Fibroblast of lung (primary cell): ENCODE results near the gene GADL1. TPM values are rescaled to one million over a fixed set of nuclear protein-coding genes. Genes with fewer than 3 reads are reported as not detected.

Experiments
- DNase-seq, 2 donors: peaks; one replicate each; pipeline versions ENCODE4 v3.0.0 to v3.0.0-alpha.2; 2010; ENCODE audit warnings: low read depth in 2 of 2
- H2AFZ ChIP-seq: 2 replicates; pipeline ENCODE4 v1.5.1; 2012; ENCODE audit warnings: low read length, control low read depth, inconsistent platforms
- H3K27ac ChIP-seq: 2 replicates; pipeline ENCODE4 v1.5.1; 2011; ENCODE audit warnings: low read length, control low read depth; ENCODE audit not compliant: insufficient read depth
- H3K27me3 ChIP-seq: 2 replicates; pipeline ENCODE4 v1.5.1; 2011; ENCODE audit warnings: mild to moderate bottlenecking, low read length; ENCODE audit not compliant: control insufficient read depth, insufficient read depth
- H3K36me3 ChIP-seq: 2 replicates; pipeline ENCODE4 v1.5.1; 2011; ENCODE audit warnings: low read length; ENCODE audit not compliant: control insufficient read depth, insufficient read depth
- H3K4me1 ChIP-seq: 2 replicates; pipeline ENCODE4 v1.5.1; 2011; ENCODE audit warnings: low read length; ENCODE audit not compliant: control insufficient read depth, insufficient read depth; ENCODE audit errors: extremely low read depth
- H3K4me2 ChIP-seq: 2 replicates; pipeline ENCODE4 v1.5.1; 2011; ENCODE audit warnings: low read length, control low read depth; ENCODE audit not compliant: insufficient read depth; ENCODE audit errors: extremely low read depth
- H3K4me3 ChIP-seq, 4 experiments: fragments of 200-600 bp in 1 of 4; sonication (generic) in 1 of 4; replicated peaks in 1 of 4; 2 replicates each; pipeline ENCODE4 v1.5.1; 2011 to 2016; ENCODE audit warnings: low read length in 4 of 4, low read depth in 3 of 4, mild to moderate bottlenecking in 3 of 4, control low read depth in 2 of 4, inconsistent platforms in 1 of 4, mixed read lengths in 1 of 4; ENCODE audit not compliant: insufficient read depth in 1 of 4; ENCODE audit errors: control extremely low read depth in 1 of 4
- H3K79me2 ChIP-seq: 2 replicates; pipeline ENCODE4 v1.5.1; 2012; ENCODE audit warnings: mild to moderate bottlenecking, low read length, inconsistent platforms; ENCODE audit not compliant: control insufficient read depth, insufficient read depth
- H3K9ac ChIP-seq: 2 replicates; pipeline ENCODE4 v1.5.1; 2011; ENCODE audit warnings: mild to moderate bottlenecking, low read length, control low read depth; ENCODE audit not compliant: insufficient read depth
- H3K9me3 ChIP-seq: 2 replicates; pipeline ENCODE4 v1.5.1; 2012; ENCODE audit warnings: low read depth, low read length; ENCODE audit not compliant: control insufficient read depth, insufficient read depth
- H4K20me1 ChIP-seq: 2 replicates; pipeline ENCODE4 v1.5.1; 2011; ENCODE audit warnings: low read length; ENCODE audit not compliant: control insufficient read depth, insufficient read depth; ENCODE audit errors: extremely low read depth
- CTCF ChIP-seq, 2 donors: IDR thresholded peaks in 1 of 2; conservative IDR thresholded peaks in 1 of 2; 1 replicate in 1 of 2; 2 replicates in 1 of 2; pipeline ENCODE4 v1.5.1; 2011 to 2012; ENCODE audit warnings: low read length in 2 of 2, control low read depth in 1 of 2, inconsistent platforms in 1 of 2, low read depth in 1 of 2, mild to moderate bottlenecking in 1 of 2
- EZH2 ChIP-seq: IDR thresholded peaks from 2 replicates; pipeline ENCODE4 v1.5.1; 2012; ENCODE audit warnings: low read length, control low read depth, mild to moderate bottlenecking; ENCODE audit errors: missing control alignments
- polyA plus RNA-seq, 2 donors: library from polyadenylated mRNA; depleted of rRNA in 1 of 2; stranded (reverse) in 1 of 2; unstranded in 1 of 2; fragments of >200 nt; gene quantifications; 2 replicates each; pipeline ENCODE4 v1.2.1, GENCODE V29; 2011 to 2012; ENCODE audit warnings: missing spikeins in 1 of 2
- total RNA-seq: library from RNA; depleted of rRNA; stranded (reverse); fragments of >200 nt; gene quantifications from 2 replicates; pipeline ENCODE4 v1.2.1, GENCODE V29; 2014

Gene GADL1
- total and polyA plus RNA-seq, 2 donors (not counting 1 experiment from before 2014, with no cell fraction given) = 0.18 to 3.6 TPM

GRCh38 chr3:30805695-30806094 lies 88.8 kb downstream of the GADL1 start:
- Histone ChIP-seq H3K36me3 (no peaks in the 10 kb centered on the region), H3K4me2 (no peak overlapping the region), H3K4me1 (no peaks in the 10 kb centered on the region), H3K79me2 (no peaks in the 10 kb centered on the region), H3K4me3 (no peak overlapping the region), H3K27me3 (no peaks in the 10 kb centered on the region), H3K9ac (no peak overlapping the region), H4K20me1 (no peaks in the 10 kb centered on the region), H3K9me3 (no peaks in the 10 kb centered on the region), H2AFZ (no peak overlapping the region), H3K27ac (no peak overlapping the region)
- DNase-seq = no peak
- no peak for TF ChIP-seq CTCF (conservative IDR thresholded peaks at IDR 0.05 in 1 of 2, IDR thresholded peaks at IDR 0.05 in 1 of 2; ENCODE audit: low read depth in 1 of 2, low read length in 2 of 2)
- no peak for TF ChIP-seq EZH2

- no peaks in the 10 kb centered on the region for H3K9me3 ChIP-seq
- no peak for DNase-seq
- H2AFZ ChIP-seq = no peak overlapping the region
- no peaks in the 10 kb centered on the region for H3K27me3 ChIP-seq
- no peaks in the 10 kb centered on the region for H4K20me1 ChIP-seq
- no peaks in the 10 kb centered on the region for H3K4me1 ChIP-seq
- H3K4me3 ChIP-seq = no peak overlapping the region
- TF ChIP-seq CTCF (conservative IDR thresholded peaks at IDR 0.05 in 1 of 2, IDR thresholded peaks at IDR 0.05 in 1 of 2; ENCODE audit: low read depth in 1 of 2, low read length in 2 of 2) = no peak
- TF ChIP-seq EZH2 = no peak
- no peaks in the 10 kb centered on the region for H3K36me3 ChIP-seq
- H3K9ac ChIP-seq = no peak overlapping the region
- no peak overlapping the region for H3K27ac ChIP-seq
- H3K4me2 ChIP-seq = no peak overlapping the region
- H3K79me2 ChIP-seq = no peaks in the 10 kb centered on the region
Observed at GRCh38 chr3:30804984-30805383, 89.5 kb downstream of the GADL1 start.

- Histone ChIP-seq H3K9ac (no peak overlapping the region), H3K9me3 (no peaks in the 10 kb centered on the region), H3K27me3 (no peaks in the 10 kb centered on the region), H3K27ac (no peak overlapping the region), H3K4me2 (no peak overlapping the region), H4K20me1 (no peaks in the 10 kb centered on the region), H3K79me2 (no peaks in the 10 kb centered on the region), H3K36me3 (no peaks in the 10 kb centered on the region), H3K4me3 (no peak overlapping the region), H2AFZ (no peak overlapping the region), H3K4me1 (no peaks in the 10 kb centered on the region)
- DNase-seq = peak in 1 of 2 donors; percentile 20
- TF ChIP-seq CTCF (conservative IDR thresholded peaks at IDR 0.05 in 1 of 2, IDR thresholded peaks at IDR 0.05 in 1 of 2; ENCODE audit: low read depth in 1 of 2, low read length in 2 of 2) = no peak
- TF ChIP-seq EZH2 = no peak
Observed at GRCh38 chr3:30795176-30795575, 99.3 kb downstream of the GADL1 start.
